GM19395 (cell line): ENCODE results near the gene NCKAP5L.
A peak's percentile ranks its signal among the peaks of the same experiment; 100 is the strongest.
"Not testable (repeated sequence)": the region's sequence is repeated elsewhere in the genome, so short reads cannot be mapped to it uniquely, and the experiment has no call there.

Source experiments
- ATAC-seq: cut with Tn5 transposase; IDR thresholded peaks from one replicate; pipeline ENCODE4 v1.9.1; 2021; ENCODE audit warnings: mild to moderate bottlenecking, moderate library complexity; ENCODE audit not compliant: unreplicated experiment

The NCKAP5L gene

DNA sequence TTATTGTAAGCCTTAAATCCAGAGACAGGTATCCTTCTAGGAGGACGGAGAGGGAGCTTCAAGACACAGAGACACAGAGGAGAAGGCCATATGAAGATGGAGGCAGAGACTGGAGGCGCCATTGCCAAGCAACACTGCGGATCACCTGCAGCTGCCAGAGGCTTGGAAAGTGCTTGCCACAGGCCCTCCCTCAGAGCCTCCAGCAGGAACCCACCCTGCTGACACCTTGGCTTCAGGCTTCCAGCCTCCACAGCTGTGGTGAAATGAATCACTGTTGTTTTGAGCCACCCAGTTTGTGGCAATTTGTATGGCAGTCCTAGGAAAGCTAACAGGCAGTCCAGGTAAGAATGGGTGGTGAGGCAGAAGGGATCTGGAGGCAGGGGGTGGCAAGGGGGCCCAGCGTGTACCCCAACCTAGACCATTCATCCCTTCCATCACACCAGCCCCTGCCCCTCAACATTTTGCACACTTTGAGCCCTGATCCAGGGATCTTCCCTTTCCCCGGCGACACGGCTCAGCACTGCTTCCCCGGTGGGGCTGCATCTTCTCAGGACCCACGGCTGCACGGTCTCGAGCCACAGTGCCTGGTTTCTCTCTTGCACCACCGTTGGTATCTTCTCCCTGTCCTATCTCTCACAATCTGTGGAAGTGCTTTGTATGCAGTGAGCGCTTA is 37.0 kb upstream of the NCKAP5L start:
- no peak for ATAC-seq

DNA sequence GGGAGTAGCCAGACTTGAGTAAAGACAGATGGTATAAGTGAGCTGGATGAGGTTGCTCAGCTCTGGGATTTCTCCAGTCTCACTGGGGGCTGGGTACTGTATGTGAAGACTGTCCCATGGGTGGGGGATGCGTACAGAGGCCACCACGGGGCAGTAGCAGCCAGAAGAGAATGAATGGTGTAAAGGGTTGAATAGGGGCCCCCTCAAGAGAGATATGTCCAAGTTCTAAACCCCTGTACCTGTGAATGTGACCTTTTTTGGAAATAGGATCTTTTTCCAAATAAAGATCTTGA is 36.5 kb upstream of the NCKAP5L start:
- no peak for ATAC-seq

GRCh38 chr12:49863946-49864797 is 36.0 kb upstream of the NCKAP5L start:
- no peak for ATAC-seq

GRCh38 chr12:49860921-49861320 is 32.7 kb upstream of the NCKAP5L start:
- ATAC-seq, result not testable (repeated sequence)

DNA sequence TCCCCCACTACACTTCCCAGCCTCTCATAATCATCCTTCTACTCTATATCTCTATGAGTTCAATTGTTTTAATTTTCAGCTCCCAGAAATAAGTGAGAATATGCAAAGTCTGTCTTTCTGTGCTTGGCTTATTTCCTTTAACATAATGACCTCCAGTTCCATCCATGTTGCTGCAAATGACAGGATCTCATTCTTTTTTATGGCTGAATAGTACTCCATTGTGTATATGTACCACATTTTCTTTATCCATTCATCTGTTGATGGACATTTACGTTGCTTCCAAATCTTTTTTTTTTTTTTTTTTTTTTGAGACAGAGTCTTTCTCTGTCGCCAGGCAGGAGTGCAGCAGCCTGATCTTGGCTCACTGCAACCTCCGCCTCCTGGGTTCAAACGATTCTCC is 27.7 kb upstream of the NCKAP5L start:
- ATAC-seq, result not testable (repeated sequence)

GRCh38 chr12:49854976-49855375 is 26.8 kb upstream of the NCKAP5L start:
- ATAC-seq, result no peak

- ATAC-seq, result no peak
These were observed 25.5 kb upstream of the NCKAP5L start for GRCh38 chr12:49853671-49854070.

DNA sequence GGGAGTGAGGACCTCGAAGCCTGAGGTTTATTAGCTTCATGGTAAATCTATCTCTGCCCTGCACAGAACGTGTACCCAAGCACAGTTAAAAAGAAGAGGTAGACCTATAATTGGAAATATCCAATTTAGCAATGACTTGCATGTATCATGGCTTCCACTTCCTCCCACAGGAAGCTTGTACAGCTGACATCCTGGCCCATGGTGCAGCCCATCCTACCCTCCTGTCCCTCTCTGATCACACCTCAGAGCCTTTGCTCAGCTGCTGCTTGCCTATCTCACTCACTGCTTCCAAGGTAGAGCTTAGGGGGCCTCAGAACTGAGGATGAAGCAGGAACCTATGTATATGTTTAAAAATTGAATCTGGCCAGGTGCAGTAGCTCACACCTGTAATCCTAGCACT is 18.9 kb upstream of the NCKAP5L start:
- no peak for ATAC-seq

- ATAC-seq, result no peak
These were observed 17.8 kb upstream of the NCKAP5L start for GRCh38 chr12:49846032-49846431.

DNA sequence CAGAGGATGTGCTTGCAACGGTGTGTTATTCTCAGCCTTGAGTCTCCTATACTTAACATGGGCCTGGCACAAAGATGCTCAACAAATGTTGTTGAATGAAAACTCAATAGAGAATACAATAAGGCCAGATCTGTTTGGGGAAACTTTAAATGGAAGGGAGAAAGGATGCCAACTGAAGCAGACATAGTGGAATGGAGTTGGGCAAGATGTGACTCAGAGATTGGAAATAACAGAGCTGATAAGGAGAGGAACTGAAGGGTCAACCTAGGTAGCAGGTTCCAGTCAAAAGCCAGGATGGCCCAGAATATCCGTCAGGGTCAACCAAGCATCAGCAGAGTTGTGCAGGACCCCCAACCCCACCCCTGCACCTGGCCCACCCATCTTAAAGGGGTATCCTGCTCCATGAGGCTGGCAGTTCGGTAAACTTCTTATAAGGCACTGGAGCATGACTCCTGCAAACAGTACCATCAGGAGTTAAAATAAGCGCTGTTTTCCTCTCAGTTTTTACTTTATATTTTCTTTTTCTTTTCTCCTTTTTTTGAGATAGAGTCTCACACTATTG is 15.7 kb upstream of the NCKAP5L start:
- no peak for ATAC-seq

DNA sequence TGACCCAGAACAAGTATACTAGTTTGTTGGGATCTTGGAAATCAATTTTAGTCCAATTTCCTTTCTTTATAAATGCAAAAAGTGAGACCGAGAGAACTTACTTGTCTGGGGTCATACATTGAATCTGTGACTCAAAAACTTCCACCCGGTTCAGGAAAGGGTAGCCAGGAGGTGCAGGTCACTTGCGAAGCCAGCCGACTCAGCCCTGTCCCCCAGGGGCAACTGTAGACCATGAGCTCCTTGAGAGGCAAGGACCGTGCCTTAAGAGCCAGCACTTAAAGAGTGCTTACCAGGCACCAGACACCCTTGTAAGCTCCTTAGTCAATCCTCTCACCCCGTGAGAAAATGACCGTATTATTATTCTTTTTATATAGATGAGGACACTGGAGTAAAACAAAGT is 15.2 kb upstream of the NCKAP5L start:
- ATAC-seq, result no peak

DNA sequence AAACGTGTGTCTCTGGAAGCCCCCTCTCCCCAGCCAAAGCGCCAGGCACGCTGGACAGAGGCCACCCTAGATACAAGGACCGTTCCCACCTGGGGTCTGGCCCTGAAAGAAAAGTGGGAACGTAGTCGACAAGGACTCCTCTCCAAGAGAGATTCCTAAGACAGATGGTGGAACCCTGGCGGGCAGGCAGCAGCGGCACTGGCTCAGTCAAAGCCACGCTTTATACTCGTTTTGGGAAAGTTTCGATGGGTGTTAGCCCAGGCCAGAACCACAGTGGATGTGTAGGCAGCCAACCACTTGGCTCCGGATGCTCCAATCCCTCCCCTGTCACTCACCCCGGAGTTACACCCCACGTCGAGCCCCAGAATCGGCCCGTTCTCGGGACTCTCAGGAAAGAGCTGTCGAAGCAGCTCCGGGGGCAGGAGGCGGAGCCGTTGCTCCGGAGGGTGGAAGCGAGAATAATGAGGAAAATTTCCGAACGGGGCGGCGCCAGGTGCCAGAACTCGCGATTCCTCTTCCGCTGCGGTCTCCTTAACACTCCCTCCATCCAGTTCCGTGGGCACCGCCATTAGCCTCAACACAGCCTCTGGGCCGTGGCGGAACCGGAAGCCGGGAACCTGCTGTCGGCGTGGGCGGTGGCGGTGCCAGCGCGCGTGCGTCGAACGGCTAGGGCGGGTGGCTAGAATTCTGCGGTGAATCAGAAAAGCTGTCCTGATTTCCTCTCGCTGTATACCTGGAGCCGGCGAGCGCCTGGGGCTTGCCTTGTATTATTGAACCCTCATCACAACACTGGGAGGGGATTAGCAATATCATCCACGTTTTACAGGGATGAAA is 14.5 kb upstream of the NCKAP5L start, which contains the start of gene BCDIN3D:
Gene BCDIN3D, minus strand, starts transcription at position 588 of the 834 bp plus-strand sequence. Its CDS starts 19 bp downstream, at position 569.
- ATAC-seq, result peak; percentile 84

GRCh38 chr12:49838973-49839633 is 10.9 kb upstream of the NCKAP5L start:
- ATAC-seq, result no peak

GRCh38 chr12:49832836-49833421 is 4.7 kb upstream of the NCKAP5L start:
- no peak for ATAC-seq

- no peak for ATAC-seq
These were observed 3.5 kb upstream of the NCKAP5L start for GRCh38 chr12:49831717-49832116.

DNA sequence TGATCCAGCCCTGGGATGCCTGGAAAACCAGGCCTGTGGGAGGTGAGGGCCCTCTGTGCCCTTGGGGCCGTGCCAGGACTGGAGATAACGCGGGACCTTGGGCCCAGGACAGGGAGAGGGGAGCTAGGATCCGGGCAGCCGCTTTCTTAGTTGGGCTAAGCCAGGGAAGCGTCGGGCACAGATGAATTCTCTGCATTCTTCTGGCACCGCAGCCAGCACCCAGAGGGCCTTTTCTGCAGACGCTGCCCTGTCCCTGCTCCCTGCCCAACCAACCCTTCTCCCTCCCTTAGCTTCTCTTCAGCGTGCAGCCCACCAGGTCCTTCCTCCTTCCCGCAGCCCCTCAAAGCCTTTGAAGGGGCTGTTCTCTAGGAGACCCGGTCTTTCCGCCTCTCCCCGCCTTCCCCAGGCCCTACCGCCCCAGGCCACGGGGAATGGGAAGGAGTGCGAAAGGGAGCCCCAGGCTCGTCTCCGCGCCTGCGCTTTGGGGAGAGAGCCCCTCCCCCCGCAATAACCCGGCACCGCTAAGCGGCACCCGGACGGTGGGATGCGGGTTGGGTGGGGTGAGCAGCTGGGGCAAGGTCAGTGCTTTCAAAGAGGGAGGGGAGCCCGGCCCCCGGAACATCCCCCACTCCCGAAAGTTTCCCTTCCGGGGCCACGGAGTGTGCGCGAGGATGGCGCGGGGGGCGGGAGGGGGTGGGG is 663 bp downstream of the NCKAP5L start:
- ATAC-seq, result peak; percentile 14

- ATAC-seq, result no peak
These were observed 1.2 kb downstream of the NCKAP5L start for GRCh38 chr12:49827051-49827400.

- no peak for ATAC-seq
These were observed 2.2 kb downstream of the NCKAP5L start for GRCh38 chr12:49825971-49826421.

DNA sequence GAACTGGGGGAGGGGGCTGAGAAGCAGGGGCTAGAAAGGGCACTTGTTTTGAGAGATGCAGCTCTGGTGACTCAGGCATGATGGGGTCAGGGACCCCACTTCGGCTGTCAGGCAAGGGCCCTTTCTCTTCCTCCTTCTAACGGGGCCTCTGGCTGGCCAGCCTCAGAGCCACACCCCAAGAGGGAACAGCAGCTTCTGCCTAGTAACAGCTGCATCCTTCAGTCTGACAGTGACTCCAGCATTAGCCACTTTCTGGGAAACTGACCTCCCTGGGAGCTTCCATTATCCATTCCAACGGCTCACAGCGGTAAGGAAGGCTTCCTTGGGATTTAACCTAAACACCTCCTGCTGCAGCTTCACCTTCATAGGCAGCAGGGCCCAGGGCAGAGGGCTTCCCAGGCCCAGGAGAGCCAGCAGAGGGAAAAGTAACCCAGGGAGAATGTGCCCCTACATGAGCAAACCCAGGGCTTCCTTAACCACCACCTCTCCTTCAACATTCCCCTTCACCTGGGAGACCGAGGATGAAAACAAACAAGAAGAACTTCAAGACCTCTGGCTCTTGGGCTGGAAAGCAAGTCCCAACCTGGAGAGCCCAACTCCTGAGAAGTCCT is 2.7 kb downstream of the NCKAP5L start:
- no peak for ATAC-seq
